Measurements from ENCODE around the gene MFNG.

- no peak for TF ChIP-seq POLR2A (IDR thresholded peaks at IDR 0.05; ENCODE audit: low read length)
- TF ChIP-seq GATA1 (IDR thresholded peaks at IDR 0.05; ENCODE audit: low read depth, low read length), result no peak
Observed at GRCh38 chr22:37457093-37457893, 28.9 kb downstream of the MFNG start.
